ENCODE data around the gene LRIF1.

LRIF1 gene

GRCh38 chr1:110898734-110899457 is 64.8 kb downstream of the LRIF1 start:
- no peak overlapping the region for H3K27ac ChIP-seq (ENCODE audit: low read depth in 2 of 2, low read length in 2 of 2)

GRCh38 chr1:110897681-110898080 is 66.0 kb downstream of the LRIF1 start:
- H3K9me3 ChIP-seq (ENCODE audit: control insufficient read depth in 2 of 2, low read length in 2 of 2), result no peaks in the 10 kb centered on the region
- no peak overlapping the region for H3K27ac ChIP-seq (ENCODE audit: low read depth in 2 of 2, low read length in 2 of 2)
- H3K4me1 ChIP-seq (ENCODE audit: control insufficient read depth in 2 of 2, insufficient read depth in 2 of 2, low read length in 2 of 2), result no peaks in the 10 kb centered on the region
- no peaks in the 10 kb centered on the region for H3K27me3 ChIP-seq (ENCODE audit: control insufficient read depth in 2 of 2, insufficient read depth in 2 of 2, low read length in 2 of 2)
- H3K36me3 ChIP-seq (ENCODE audit: control insufficient read depth in 2 of 2, insufficient read depth in 2 of 2, low read length in 2 of 2), result peaks cover 0 to 8% of the 10 kb centered on the region in 2 donors
- no peak overlapping the region for H3K9ac ChIP-seq (ENCODE audit: low read depth in 1 of 2, low read length in 2 of 2)
- no peak overlapping the region for H3K4me3 ChIP-seq (ENCODE audit: low read length in 2 of 2)

More at GRCh38 chr1:110898734-110899457, 64.8 kb downstream of the LRIF1 start:
- no peaks in the 10 kb centered on the region for H3K27me3 ChIP-seq (ENCODE audit: control insufficient read depth in 2 of 2, insufficient read depth in 2 of 2, low read length in 2 of 2)
- H3K9ac ChIP-seq (ENCODE audit: low read depth in 1 of 2, low read length in 2 of 2), result no peak overlapping the region
- no peaks in the 10 kb centered on the region for H3K9me3 ChIP-seq (ENCODE audit: control insufficient read depth in 2 of 2, low read length in 2 of 2)
- H3K36me3 ChIP-seq (ENCODE audit: control insufficient read depth in 2 of 2, insufficient read depth in 2 of 2, low read length in 2 of 2), result peaks cover 0 to 8% of the 10 kb centered on the region in 2 donors
- H3K4me3 ChIP-seq (ENCODE audit: low read length in 2 of 2), result no peak overlapping the region
- no peaks in the 10 kb centered on the region for H3K4me1 ChIP-seq (ENCODE audit: control insufficient read depth in 2 of 2, insufficient read depth in 2 of 2, low read length in 2 of 2)
